Hepatocyte (in vitro differentiated cells): ENCODE measurements around the gene PPIA. TPM values are rescaled to one million over a fixed set of nuclear protein-coding genes. Genes with fewer than 3 reads are reported as not detected.

Experiments
- DNase-seq: peaks from one replicate; pipeline ENCODE4 v3.0.0-alpha.2; 2016; ENCODE audit warnings: low spot score
- H2AFZ ChIP-seq: fragments of 200-600 bp; sonication (generic); 2 replicates; pipeline ENCODE4 v1.6.0; 2016; ENCODE audit warnings: antibody characterized with exemption, mild to moderate bottlenecking
- H3K27ac ChIP-seq: fragments of 200-600 bp; sonication (generic); 2 replicates; pipeline ENCODE4 v1.5.1; 2016; ENCODE audit warnings: mild to moderate bottlenecking
- H3K27me3 ChIP-seq: fragments of 200-600 bp; sonication (generic); 2 replicates; pipeline ENCODE4 v1.6.1; 2016
- H3K36me3 ChIP-seq: fragments of 200-600 bp; sonication (generic); replicated peaks from 2 replicates; pipeline ENCODE4 v1.5.1; 2016; ENCODE audit warnings: low read depth; ENCODE audit not compliant: insufficient read depth
- H3K4me1 ChIP-seq: fragments of 200-600 bp; sonication (generic); 2 replicates; pipeline ENCODE4 v1.5.1; 2016; ENCODE audit warnings: mild to moderate bottlenecking, moderate library complexity; ENCODE audit not compliant: insufficient read depth
- H3K4me2 ChIP-seq: fragments of 200-600 bp; sonication (generic); 2 replicates; pipeline ENCODE4 v1.6.0; 2016
- H3K4me3 ChIP-seq: fragments of 200-600 bp; sonication (generic); 2 replicates; pipeline ENCODE4 v1.5.1; 2016; ENCODE audit warnings: mild to moderate bottlenecking
- H3K79me2 ChIP-seq: fragments of 200-600 bp; sonication (generic); 2 replicates; pipeline ENCODE4 v1.6.0; 2017; ENCODE audit warnings: mild to moderate bottlenecking
- H3K9me2 ChIP-seq: fragments of 200-600 bp; sonication (generic); replicated peaks from 2 replicates; pipeline ENCODE4 v1.6.0; 2017; ENCODE audit warnings: mild to moderate bottlenecking; ENCODE audit not compliant: insufficient read depth
- H3K9me3 ChIP-seq: fragments of 200-600 bp; sonication (generic); 2 replicates; pipeline ENCODE4 v1.5.1; 2016; ENCODE audit warnings: low read depth, mild to moderate bottlenecking
- H4K20me1 ChIP-seq: fragments of 200-600 bp; sonication (generic); 2 replicates; pipeline ENCODE4 v1.6.0; 2016; ENCODE audit warnings: mild to moderate bottlenecking; ENCODE audit not compliant: insufficient read depth, poor library complexity, severe bottlenecking
- CTCF ChIP-seq: fragments of 200-600 bp; sonication (generic); IDR thresholded peaks from 2 replicates; pipeline ENCODE4 v1.5.1; 2016; ENCODE audit warnings: antibody characterized with exemption, mild to moderate bottlenecking; ENCODE audit not compliant: poor library complexity
- EZH2 ChIP-seq: fragments of 200-600 bp; sonication (generic); IDR thresholded peaks from 2 replicates; pipeline ENCODE4 v1.6.1; 2016; ENCODE audit warnings: antibody characterized with exemption, mild to moderate bottlenecking, borderline replicate concordance
- EZH2phosphoT487 ChIP-seq: fragments of 200-600 bp; sonication (generic); IDR thresholded peaks from one replicate; pipeline ENCODE4 v1.6.1; 2018; ENCODE audit warnings: antibody characterized with exemption, mild to moderate bottlenecking, low read depth, moderate library complexity; ENCODE audit not compliant: unreplicated experiment, severe bottlenecking
- WGBS: methylation state at CpG from one replicate; pipeline ENCODE4 v1.1.6; 2016; ENCODE audit warnings: low lambda C conversion rate; ENCODE audit errors: missing lambda C conversion rate; 5-methylcytosine and 5-hydroxymethylcytosine counted together
- polyA plus RNA-seq: library from polyadenylated mRNA; unstranded; fragments of >200 nt; fragmentation: Nextera tagmentation; extraction: Ambion mirVana; gene quantifications from 2 replicates; pipeline ENCODE4 v1.2.1, GENCODE V29; 2016
- total RNA-seq: library from RNA; depleted of rRNA; stranded (reverse); fragments of >200 nt; gene quantifications from 2 replicates; pipeline ENCODE4 v1.2.3, GENCODE V29; 2014

Gene PPIA
- total RNA-seq (2,189 and 2,465 TPM in 2 replicates), polyA plus RNA-seq (2,123 and 2,231 TPM in 2 replicates)

- no peaks in the 10 kb centered on the region for H3K9me2 ChIP-seq
- peaks cover 41% of the 10 kb centered on the region for H4K20me1 ChIP-seq
- H3K4me1 ChIP-seq, result peaks cover 13% of the 10 kb centered on the region
- no peaks in the 10 kb centered on the region for H3K27me3 ChIP-seq
- peak within 1 kb of the TSS; percentile 91 for H2AFZ ChIP-seq
- TF ChIP-seq CTCF (no peak), EZH2phosphoT487 (no peak), EZH2 (no peak)
- 1% methylated on average over 58 of the region's 99 CpGs for WGBS
- H3K9me3 ChIP-seq, result no peaks in the 10 kb centered on the region
- peak within 1 kb of the TSS; percentile 94 for H3K4me3 ChIP-seq
- DNase-seq, result peak; percentile 99
- H3K36me3 ChIP-seq, result no peaks in the 10 kb centered on the region
- H3K79me2 ChIP-seq, result peaks cover 49% of the 10 kb centered on the region
- H3K4me2 ChIP-seq, result peak within 1 kb of the TSS; percentile 92
- H3K27ac ChIP-seq, result peak within 1 kb of the TSS; percentile 100
Measured at GRCh38 chr7:44796504-44797328, at the start of gene PPIA. PPIA (plus strand) TSS chr7:44796681; CDS start chr7:44796725, 44 bp downstream.

- H3K4me2 ChIP-seq, result peak within 1 kb of the TSS; percentile 94
- peaks cover 12% of the 10 kb centered on the region for H3K4me1 ChIP-seq
- DNase-seq, result peak; percentile 97
- no peaks in the 10 kb centered on the region for H3K9me3 ChIP-seq
- H3K4me3 ChIP-seq, result peak within 1 kb of the TSS; percentile 97
- peak within 1 kb of the TSS; percentile 70 for H2AFZ ChIP-seq
- 3% methylated on average over 35 of the region's 92 CpGs for WGBS
- H3K9me2 ChIP-seq, result no peaks in the 10 kb centered on the region
- peak within 1 kb of the TSS; percentile 100 for H3K27ac ChIP-seq
- H3K79me2 ChIP-seq, result peaks cover 44% of the 10 kb centered on the region
- H3K27me3 ChIP-seq, result no peaks in the 10 kb centered on the region
- H3K36me3 ChIP-seq, result no peaks in the 10 kb centered on the region
- TF ChIP-seq EZH2phosphoT487 (no peak), EZH2 (no peak), CTCF (no peak)
- peaks cover 16% of the 10 kb centered on the region for H4K20me1 ChIP-seq
Measured at GRCh38 chr7:44748045-44748947, 48.2 kb upstream of the PPIA start, which contains the start of gene ZMIZ2. ZMIZ2 (plus strand) TSS chr7:44748847; CDS start chr7:44756250, 7,403 bp downstream.

- H3K36me3 ChIP-seq, result no peaks in the 10 kb centered on the region
- peak overlapping the region; percentile 67 for H3K27ac ChIP-seq
- peak overlapping the region; percentile 94 for H3K4me2 ChIP-seq
- H2AFZ ChIP-seq, result no peak overlapping the region
- H3K9me2 ChIP-seq, result no peaks in the 10 kb centered on the region
- no peaks in the 10 kb centered on the region for H3K9me3 ChIP-seq
- H3K4me1 ChIP-seq, result peaks cover 12% of the 10 kb centered on the region
- H3K4me3 ChIP-seq, result peak overlapping the region; percentile 92
- peaks cover 52% of the 10 kb centered on the region for H3K79me2 ChIP-seq
- no peak for TF ChIP-seq EZH2
- no peak for TF ChIP-seq EZH2phosphoT487
- no peak for TF ChIP-seq CTCF
- WGBS, result 2% methylated on average over 37 of the region's 60 CpGs
- DNase-seq, result peak; percentile 51
- no peaks in the 10 kb centered on the region for H3K27me3 ChIP-seq
- H4K20me1 ChIP-seq, result peaks cover 16% of the 10 kb centered on the region
Measured at GRCh38 chr7:44748948-44749731, 47.3 kb upstream of the PPIA start.
